ENCODE measurements around the gene PTPRR.

The PTPRR gene

DNA sequence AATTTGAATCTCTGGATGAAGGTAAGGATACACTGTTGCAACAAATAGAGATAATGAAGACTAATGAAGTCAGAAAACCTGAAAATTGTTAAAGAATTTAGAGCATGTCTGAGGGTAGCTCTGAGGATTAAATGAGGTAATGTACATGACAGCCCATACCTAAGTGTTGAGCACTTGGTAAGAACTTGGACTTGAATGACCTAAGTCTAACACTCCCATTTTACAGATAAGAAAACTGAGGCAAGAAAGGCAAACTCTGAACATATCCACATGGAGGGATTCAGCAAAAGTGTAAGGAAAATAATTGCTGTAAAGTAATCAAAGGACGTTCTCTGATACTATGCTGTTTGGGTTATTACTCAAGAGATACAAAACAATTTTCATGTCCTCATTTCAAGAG lies 312.4 kb downstream of the PTPRR start:
- Histone ChIP-seq H3K27me3 (ENCODE audit: control insufficient read depth, low read length) (no peaks in the 10 kb centered on the region), H3K4me1 (ENCODE audit: control insufficient read depth, low read length) (no peaks in the 10 kb centered on the region), H3K79me2 (ENCODE audit: control insufficient read depth, low read length) (no peaks in the 10 kb centered on the region), H3K9me3 (ENCODE audit: control insufficient read depth, insufficient read depth, low read length) (no peaks in the 10 kb centered on the region), H3K4me3 (ENCODE audit: low read length) (no peak overlapping the region), H3K4me2 (ENCODE audit: low read length) (no peak overlapping the region), H3F3A (ENCODE audit: control insufficient read depth, insufficient read depth) (no peaks in the 10 kb centered on the region), H3K9me2 (replicated peaks; ENCODE audit: control insufficient read depth, low read length) (no peaks in the 10 kb centered on the region), H3K36me3 (ENCODE audit: control insufficient read depth, low read length) (no peaks in the 10 kb centered on the region), H3K27ac (ENCODE audit: low read depth, low read length) (no peak overlapping the region), H4K20me1 (ENCODE audit: control insufficient read depth, insufficient read depth, low read depth, low read length) (no peaks in the 10 kb centered on the region)
- TF ChIP-seq, protein P1, sequence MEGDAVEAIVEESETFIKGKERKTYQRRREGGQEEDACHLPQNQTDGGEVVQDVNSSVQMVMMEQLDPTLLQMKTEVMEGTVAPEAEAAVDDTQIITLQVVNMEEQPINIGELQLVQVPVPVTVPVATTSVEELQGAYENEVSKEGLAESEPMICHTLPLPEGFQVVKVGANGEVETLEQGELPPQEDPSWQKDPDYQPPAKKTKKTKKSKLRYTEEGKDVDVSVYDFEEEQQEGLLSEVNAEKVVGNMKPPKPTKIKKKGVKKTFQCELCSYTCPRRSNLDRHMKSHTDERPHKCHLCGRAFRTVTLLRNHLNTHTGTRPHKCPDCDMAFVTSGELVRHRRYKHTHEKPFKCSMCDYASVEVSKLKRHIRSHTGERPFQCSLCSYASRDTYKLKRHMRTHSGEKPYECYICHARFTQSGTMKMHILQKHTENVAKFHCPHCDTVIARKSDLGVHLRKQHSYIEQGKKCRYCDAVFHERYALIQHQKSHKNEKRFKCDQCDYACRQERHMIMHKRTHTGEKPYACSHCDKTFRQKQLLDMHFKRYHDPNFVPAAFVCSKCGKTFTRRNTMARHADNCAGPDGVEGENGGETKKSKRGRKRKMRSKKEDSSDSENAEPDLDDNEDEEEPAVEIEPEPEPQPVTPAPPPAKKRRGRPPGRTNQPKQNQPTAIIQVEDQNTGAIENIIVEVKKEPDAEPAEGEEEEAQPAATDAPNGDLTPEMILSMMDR (IDR thresholded peaks at IDR 0.05; ENCODE audit: low read depth, low read length, poor library complexity, severe bottlenecking), result no peak
- no peak for TF ChIP-seq EZH2phosphoT487 (IDR thresholded peaks at IDR 0.05; ENCODE audit: borderline replicate concordance, low read length)

DNA sequence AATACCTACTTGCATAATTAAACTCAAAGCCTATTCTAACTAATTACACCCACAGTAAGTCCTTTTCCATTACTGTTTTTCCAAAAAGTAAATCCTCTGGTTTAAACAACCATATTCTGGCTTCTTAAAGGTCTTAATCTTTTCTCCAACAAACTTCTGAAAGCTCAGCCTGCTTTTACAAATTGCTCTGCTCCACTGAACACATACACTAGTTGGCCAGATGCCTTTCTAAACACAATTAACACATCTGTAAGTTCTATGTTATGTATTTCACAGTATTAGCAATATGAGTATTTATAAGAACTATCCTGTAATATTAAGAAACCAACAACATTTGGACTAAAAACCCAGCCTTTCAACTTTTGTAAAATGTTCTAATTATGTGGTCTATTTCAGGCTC lies 313.4 kb downstream of the PTPRR start:
- H3K27ac ChIP-seq (ENCODE audit: low read depth, low read length), result no peak overlapping the region
- H4K20me1 ChIP-seq (ENCODE audit: control insufficient read depth, insufficient read depth, low read depth, low read length), result no peaks in the 10 kb centered on the region
- H3K79me2 ChIP-seq (ENCODE audit: control insufficient read depth, low read length), result no peaks in the 10 kb centered on the region
- H3K9me2 ChIP-seq (replicated peaks; ENCODE audit: control insufficient read depth, low read length), result no peaks in the 10 kb centered on the region
- no peaks in the 10 kb centered on the region for H3F3A ChIP-seq (ENCODE audit: control insufficient read depth, insufficient read depth)
- H3K9me3 ChIP-seq (ENCODE audit: control insufficient read depth, insufficient read depth, low read length), result no peaks in the 10 kb centered on the region
- H3K27me3 ChIP-seq (ENCODE audit: control insufficient read depth, low read length), result no peaks in the 10 kb centered on the region; the same call in 1 of the 2 replicates
- H3K4me1 ChIP-seq (ENCODE audit: control insufficient read depth, low read length), result no peaks in the 10 kb centered on the region
- no peaks in the 10 kb centered on the region for H3K36me3 ChIP-seq (ENCODE audit: control insufficient read depth, low read length)
- TF ChIP-seq, protein P1 (IDR thresholded peaks at IDR 0.05; ENCODE audit: low read depth, low read length, poor library complexity, severe bottlenecking), result no peak
- no peak for TF ChIP-seq EZH2phosphoT487 (IDR thresholded peaks at IDR 0.05; ENCODE audit: borderline replicate concordance, low read length)
- no peak overlapping the region for H3K4me3 ChIP-seq (ENCODE audit: low read length)
- no peak overlapping the region for H3K4me2 ChIP-seq (ENCODE audit: low read length)

- Histone ChIP-seq H3K4me1 (ENCODE audit: control insufficient read depth, low read length) (no peaks in the 10 kb centered on the region), H3K27me3 (ENCODE audit: control insufficient read depth, low read length) (no peaks in the 10 kb centered on the region; the same call in 1 of the 2 replicates), H4K20me1 (ENCODE audit: control insufficient read depth, insufficient read depth, low read depth, low read length) (no peaks in the 10 kb centered on the region), H3K27ac (ENCODE audit: low read depth, low read length) (no peak overlapping the region), H3K9me3 (ENCODE audit: control insufficient read depth, insufficient read depth, low read length) (no peaks in the 10 kb centered on the region), H3K79me2 (ENCODE audit: control insufficient read depth, low read length) (no peaks in the 10 kb centered on the region), H3F3A (ENCODE audit: control insufficient read depth, insufficient read depth) (no peaks in the 10 kb centered on the region), H3K9me2 (replicated peaks; ENCODE audit: control insufficient read depth, low read length) (no peaks in the 10 kb centered on the region), H3K4me3 (ENCODE audit: low read length) (no peak overlapping the region), H3K4me2 (ENCODE audit: low read length) (no peak overlapping the region), H3K36me3 (ENCODE audit: control insufficient read depth, low read length) (no peaks in the 10 kb centered on the region)
- TF ChIP-seq, protein P1 (IDR thresholded peaks at IDR 0.05; ENCODE audit: low read depth, low read length, poor library complexity, severe bottlenecking), result no peak
- TF ChIP-seq EZH2phosphoT487 (IDR thresholded peaks at IDR 0.05; ENCODE audit: borderline replicate concordance, low read length), result no peak
Observed at GRCh38 chr12:70605976-70606375, 314.6 kb downstream of the PTPRR start.

All from DOHH2 (cell line).